GM19035 (cell line): ENCODE measurements around the gene TTI1.

Experiments used
- ATAC-seq: cut with Tn5 transposase; IDR thresholded peaks from one replicate; pipeline ENCODE4 v1.9.1; 2021; ENCODE audit not compliant: unreplicated experiment

The TTI1 gene

DNA sequence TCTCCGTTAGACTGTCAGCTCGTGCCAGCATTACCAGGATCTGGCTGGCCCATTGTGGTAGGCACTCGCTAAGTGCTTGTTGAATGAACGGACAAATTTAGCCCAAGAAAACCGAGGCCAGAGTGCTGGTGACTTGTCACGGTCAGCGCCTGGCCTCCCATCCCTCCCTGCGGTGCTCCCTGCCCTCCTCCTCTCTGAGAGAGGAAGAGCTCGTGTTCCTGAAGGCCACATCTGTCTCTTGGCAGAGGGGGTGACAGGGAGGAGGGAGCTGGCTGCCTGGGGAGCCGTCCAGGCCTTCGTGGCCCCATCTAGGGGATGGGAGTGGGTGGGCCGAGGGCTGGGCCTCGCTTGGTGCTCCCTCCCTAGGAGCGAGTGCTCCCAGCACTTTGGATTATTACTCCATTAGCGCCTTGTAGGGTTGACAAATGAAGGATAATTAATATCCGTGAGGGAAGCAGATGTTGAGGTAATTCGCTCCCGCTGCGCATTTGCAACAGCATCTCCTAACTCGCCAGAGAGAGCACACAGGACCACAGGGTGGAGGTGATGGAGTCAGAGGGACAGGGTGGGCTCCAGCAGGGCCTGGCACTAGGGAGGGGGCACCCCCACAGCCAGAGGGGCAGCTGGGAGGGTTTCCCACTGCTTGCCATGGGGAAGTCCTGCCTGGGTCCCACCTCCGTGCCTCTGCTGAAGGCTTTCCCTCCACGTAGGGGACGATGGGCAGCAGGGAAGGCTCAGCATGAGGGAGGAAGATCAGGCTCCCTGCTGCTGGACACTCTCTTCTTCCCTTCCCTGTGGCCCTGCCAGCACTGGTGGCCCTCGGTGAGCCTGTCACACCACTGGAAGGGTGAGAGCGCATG is 93.3 kb downstream of the TTI1 start:
- no peak for ATAC-seq

DNA sequence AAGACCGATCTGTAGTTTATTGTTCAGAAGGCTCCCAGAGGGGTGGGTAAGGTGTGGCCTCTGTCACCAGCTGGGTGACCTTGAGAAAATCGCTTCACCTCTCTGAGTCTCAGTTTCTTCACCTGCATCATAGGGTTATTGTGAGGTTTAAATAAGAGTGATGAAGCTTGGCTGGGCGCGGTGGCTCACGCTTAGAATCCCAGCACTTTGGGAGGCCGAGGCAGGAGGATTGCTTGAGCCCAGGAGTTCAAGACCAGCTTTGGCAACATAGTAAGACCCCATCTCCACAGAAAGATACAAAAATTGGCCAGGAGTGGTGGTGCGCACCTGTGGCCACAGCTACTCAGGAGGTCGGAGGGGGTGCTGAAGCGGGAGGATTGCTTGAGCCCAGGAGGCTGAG is 94.3 kb downstream of the TTI1 start:
- ATAC-seq: no peak

DNA sequence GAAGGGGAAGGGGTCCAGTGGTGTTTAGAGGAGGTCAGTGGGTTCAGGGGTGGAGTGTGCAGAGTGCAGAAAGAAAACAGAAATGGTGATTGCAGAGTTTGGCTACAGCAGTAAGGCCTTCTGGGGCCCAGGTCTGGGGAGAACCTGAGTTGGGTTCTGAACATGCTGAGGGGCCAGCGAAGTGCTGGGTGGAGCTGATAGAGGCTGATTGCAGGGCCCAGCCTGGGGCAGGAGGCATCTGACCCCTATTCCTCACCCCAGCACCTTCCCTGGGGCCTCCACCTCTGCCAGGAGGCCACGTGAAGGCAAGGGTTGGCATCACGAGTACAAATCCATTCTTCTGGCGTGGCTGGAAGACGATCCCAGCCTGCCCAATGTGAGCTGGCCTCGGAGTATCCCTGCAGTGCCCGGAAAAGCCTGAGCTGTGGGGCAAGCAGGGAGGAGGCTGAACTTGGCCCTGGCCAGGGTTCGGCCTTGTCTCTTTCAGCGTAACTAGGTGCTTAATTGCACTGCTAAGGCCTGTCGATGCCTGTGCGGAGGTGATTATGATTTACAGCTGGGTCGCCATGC is 95.0 kb downstream of the TTI1 start:
- ATAC-seq: no peak

DNA sequence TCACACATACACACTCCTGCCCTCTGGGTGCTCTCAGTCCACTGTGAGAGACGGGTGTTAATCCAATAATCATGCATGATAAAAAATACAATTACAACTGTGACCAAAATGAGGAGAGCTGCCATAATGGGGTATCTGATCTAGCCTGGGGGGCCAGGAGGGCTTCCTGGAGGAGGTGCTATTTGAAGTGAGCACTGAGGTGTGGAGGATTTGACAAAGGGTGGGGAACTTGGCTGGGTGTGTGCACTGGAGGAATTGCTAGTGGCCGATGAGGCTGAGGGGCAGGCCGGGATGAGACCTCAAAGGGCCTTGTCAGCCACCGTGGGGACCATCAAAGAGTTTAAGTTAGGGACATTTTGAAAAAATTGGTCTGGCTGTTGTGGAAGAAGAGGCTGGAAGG is 95.6 kb downstream of the TTI1 start:
- no peak for ATAC-seq

DNA sequence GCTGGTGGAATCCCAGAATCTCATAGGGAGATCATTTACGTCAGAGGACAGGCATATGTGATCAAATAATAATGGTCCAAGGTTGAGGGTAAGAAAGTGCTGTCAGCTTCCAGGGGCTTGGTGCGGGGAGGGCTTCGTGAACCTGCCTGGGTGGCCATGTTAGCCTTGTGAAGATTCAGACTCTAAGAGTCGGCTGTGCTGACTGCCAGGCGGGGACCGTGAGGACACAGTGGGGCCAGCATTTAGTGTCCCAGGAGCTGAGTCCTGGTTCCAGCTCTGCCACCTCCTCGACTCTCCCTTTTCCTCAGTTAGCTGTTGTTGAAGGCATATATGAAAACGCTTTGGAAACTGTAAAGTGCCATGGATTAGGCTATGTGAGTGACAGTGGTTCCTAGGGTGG is 96.8 kb downstream of the TTI1 start:
- ATAC-seq: no peak

DNA sequence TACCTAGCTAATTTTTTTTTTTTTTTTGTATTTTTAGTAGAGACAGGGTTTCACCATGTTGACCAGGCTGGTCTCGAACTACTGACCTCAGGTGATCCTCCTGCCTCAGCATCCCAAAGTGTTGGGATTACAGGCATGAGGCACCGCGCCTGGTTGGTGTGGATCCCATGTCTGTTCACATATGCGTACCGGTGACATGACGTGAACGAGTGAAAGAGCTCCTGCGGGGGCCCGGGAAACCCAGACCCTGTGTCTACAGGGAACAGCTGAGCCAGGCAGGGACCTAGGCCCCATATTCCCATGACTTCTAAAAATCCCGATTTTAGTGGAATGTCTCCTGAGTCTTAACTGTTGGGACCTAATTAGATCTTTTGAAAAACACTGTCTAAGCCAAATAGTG is 97.2 kb downstream of the TTI1 start:
- no peak for ATAC-seq

DNA sequence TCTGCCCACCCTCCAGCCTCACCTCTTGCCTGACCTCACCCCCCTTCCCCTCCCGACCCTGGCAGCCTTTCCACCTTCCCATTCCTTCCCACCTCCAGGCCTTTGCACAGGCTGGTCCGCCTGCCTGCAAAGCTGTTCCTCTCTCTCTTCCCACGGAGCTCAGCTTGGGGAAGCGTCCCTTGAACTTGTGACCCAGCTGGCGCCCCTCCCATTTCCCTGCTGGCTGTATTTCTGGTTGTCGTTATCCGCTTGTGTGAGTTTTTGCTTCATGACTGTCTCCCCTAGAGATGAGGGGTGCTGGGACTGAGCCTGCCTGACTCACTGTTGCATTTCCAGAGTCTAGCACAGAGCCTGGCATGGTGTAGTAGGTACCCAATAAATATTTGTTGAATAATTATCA is 97.8 kb downstream of the TTI1 start:
- no peak for ATAC-seq

DNA sequence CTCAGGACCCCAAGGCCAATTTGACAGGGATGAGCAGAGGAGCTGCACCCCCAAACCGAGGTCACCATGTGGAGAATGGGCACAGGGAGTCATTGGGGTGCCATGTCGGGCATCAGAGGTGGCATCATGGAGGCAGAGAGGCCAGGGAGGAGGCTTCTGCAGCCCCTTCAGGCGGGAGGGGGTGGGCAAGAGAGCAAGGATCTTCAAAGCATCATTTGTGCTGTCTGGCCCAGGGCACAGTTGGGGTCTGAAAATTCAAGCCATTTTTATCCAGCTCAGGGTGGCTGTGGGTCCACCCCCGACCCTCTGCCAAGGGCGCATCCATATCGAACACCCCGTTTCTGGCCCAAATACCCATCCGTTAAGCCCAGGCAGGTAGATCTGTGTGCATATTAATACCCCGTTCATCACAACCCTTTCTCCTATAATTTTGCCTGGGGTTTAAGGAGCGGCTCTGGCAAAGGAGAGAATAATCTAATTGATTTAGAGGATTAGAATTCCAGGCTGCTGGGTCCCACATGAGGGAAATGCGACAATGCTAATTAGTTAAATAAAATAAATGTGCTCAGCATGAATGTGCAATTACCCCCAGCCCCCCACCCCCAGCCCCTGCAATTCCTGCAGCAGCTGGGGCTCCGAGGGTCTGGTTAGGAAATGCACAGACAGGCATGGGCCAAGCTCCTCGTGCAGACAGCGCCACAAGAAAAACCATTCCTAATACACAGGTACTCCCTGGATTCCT is 98.5 kb downstream of the TTI1 start:
- ATAC-seq: no peak

DNA sequence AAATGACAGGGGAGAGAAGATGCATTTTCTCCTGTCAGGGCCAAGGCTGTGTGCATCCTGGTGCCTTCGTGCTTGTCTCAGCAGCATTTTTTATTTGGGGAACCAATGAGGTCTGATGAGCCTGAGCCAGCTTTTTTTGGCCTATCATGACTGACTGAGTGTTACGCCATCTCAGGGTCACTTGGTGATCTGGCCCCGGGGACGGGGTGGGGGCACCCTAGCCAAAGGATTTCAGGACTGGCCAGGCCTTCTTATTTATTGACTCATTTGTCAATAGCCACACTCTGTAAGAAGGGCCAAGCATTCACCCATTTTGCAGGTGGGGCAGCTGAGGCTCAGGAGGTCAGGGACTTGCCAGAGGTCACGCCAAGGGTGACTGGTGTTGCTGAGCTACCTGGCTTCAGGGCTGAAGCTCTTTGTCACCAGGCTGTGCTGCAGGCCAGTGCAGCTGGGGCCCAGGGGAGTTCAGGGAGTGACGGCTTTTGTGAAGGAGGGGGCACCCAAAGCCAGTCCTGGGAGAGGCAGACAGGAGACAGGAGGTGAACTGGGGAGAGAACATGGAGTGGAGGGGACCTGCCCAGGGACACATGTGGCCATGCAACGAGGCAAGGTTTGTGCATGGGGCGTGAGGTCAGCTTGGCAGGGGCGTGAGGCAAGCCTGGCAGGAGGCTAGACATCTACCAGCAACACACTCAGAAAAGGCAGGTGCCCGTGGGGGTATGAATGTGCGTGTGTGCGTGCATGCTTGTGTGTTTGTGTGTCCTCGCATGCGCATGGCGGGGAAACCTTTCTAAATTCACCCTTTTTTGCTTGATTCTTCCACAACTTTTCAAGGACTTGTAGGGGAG is 99.2 kb downstream of the TTI1 start:
- ATAC-seq: no peak
